Activated CD4-positive, alpha-beta T cell treated with anti-CD3 and anti-CD28 coated beads for 1 hour (primary cell): ENCODE results near the gene B3GNT5.
A peak's percentile ranks its signal among the peaks of the same experiment; 100 is the strongest.

Experiments used
- DNase-seq: peaks from one replicate; pipeline ENCODE4 v3.0.0-alpha.2; 2020

Gene B3GNT5

DNA sequence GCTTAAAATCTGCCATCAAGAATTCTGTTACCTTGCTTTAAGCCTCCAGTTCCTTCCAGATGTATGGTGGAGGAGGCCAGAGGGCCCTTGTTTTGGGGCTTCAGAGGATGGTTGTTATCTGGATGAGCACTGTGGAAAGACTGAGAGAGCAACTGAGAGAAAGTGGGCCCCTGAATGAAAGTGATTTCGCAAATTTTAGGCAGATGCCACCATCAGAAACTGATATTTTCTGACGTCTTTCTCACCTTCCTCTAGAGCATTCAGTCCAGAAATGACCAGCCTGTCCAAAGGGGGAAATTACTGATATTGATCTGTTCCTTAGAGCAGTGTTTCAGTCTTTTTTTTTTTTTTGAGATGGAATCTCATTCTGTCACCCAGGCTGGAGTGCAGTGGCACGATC is 13.4 kb downstream of the B3GNT5 start:
- no peak for DNase-seq

DNA sequence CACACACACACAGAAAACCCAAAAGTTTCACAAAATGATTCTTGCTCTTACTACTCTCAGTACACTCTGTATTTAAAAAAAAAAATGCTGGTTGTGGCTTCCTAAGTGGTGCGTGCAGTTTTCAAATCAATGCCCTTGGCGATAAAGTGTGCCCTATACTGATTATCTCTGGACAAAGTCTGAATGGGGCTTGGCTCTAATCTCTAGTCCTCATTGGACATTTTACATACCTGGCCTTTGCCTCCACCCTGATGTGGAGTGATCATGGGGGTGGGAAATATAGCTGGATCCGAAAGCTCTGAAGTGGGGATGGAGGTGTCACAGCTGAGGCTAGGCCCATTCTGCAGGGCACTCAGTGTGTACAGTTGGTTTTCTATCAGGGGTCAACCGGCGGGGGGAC is 14.1 kb downstream of the B3GNT5 start:
- DNase-seq, result no peak

DNA sequence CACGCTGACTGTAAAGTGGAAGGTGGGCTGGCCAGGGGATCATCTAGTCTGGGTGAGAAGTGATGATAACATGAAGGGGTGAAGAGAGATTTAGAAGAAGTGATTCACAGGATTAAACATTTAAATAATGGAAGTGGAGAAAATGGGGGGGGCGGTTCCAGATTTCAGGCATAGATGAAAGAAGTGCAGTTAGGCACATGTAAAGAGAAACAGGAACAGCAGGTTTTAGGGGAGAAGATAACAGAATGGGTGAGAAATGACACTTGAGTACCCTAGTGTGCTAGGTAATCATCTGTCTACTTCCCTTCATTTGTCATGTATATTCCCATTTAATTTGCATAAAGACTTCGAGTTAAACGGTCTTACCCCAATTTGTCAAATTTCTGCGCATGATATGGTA is 15.3 kb downstream of the B3GNT5 start:
- no peak for DNase-seq

DNA sequence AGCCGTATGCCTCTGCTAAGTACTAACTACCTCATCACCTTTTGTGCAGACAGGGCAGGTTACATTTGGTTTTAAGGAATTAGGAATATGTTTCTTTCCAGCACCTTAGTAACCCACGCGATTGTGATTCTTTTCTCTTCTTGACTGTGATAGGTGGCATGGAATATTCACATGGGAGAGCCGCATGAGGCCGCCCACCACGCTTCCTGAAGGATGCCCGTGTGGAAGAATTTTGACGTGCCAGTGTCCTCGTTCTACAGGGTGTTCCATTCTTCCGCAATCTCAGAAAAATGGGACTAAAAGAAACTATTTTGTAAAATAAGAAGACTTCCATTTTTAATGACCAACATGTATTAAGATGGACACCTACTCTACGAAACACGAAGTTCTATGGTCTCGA is 16.3 kb downstream of the B3GNT5 start:
- no peak for DNase-seq

DNA sequence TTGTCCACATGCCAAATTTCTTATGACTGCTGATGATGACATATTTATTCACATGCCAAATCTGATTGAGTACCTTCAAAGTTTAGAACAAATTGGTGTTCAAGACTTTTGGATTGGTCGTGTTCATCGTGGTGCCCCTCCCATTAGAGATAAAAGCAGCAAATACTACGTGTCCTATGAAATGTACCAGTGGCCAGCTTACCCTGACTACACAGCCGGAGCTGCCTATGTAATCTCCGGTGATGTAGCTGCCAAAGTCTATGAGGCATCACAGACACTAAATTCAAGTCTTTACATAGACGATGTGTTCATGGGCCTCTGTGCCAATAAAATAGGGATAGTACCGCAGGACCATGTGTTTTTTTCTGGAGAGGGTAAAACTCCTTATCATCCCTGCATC is 17.3 kb downstream of the B3GNT5 start:
- no peak for DNase-seq

DNA sequence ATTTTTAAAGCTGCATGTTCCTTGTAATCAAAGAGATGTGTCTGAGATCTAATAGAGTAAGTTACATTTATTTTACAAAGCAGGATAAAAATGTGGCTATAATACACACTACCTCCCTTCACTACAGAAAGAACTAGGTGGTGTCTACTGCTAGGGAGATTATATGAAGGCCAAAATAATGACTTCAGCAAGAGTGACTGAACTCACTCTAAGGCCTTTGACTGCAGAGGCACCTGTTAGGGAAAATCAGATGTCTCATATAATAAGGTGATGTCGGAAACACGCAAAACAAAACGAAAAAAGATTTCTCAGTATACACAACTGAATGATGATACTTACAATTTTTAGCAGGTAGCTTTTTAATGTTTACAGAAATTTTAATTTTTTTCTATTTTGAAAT is 19.1 kb downstream of the B3GNT5 start:
- DNase-seq, result no peak

DNA sequence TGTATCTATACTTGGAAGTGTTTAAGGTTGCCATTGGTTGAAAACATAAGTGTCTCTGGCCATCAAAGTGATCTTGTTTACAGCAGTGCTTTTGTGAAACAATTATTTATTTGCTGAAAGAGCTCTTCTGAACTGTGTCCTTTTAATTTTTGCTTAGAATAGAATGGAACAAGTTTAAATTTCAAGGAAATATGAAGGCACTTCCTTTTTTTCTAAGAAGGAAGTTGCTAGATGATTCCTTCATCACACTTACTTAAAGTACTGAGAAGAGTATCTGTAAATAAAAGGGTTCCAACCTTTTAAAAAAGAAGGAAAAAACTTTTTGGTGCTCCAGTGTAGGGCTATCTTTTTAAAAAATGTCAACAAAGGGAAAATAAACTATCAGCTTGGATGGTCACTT is 19.7 kb downstream of the B3GNT5 start:
- DNase-seq, result no peak

DNA sequence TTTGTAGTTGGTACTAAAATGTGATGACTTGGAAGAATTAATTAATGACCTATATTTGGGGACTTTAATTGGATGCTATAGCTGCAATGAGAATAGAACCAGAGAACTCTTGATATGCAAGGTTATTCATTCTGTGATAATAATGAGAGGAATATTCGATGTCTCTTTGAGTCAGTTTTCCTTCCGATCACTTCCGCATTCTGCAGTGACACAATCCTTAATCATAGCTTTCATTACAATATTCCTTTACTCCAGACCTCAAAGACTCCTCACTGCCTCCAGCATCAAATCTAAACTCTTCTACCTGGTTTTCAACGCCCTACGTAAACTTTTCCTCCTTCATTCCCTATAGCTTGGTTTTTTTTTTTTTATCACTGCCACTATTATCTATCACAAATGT is 21.6 kb downstream of the B3GNT5 start:
- DNase-seq, result no peak

DNA sequence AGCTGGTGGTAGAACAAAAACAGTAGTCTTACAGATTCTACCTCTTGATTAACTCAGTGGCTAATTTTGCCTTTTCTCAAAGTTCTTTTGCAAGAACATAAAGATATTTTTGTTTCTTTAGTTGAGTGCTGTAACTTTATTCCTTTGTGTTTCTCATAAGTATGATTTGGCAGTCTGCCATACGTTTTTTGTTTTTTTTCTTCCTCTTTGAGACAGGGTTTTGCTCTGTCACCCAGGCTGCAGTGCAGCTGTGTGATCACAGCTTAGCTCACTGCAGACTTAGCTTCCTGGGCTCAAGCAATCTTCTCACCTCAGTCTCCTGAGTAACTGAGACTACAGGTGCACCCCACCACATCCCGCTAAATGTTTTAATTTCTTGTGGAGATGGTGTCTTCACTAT is 22.4 kb downstream of the B3GNT5 start:
- DNase-seq, result no peak

DNA sequence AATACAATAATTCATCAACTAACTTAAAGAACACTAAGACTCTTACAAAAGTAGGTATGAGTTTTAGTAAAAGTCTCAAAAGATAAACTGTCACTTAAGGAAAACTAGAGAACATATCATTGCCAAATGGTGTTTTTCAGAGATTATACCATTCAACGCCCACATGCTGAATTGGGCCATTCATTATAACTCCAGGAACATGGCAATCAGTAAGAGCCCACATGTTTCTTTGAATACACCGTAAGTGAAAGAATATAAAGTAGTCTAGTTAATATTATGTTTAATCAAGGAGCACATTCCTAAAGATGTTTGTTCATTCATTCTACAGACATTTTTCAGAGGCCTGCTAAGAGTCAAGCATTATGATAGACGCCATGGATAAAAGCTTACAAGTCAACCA is 22.9 kb downstream of the B3GNT5 start:
- no peak for DNase-seq

DNA sequence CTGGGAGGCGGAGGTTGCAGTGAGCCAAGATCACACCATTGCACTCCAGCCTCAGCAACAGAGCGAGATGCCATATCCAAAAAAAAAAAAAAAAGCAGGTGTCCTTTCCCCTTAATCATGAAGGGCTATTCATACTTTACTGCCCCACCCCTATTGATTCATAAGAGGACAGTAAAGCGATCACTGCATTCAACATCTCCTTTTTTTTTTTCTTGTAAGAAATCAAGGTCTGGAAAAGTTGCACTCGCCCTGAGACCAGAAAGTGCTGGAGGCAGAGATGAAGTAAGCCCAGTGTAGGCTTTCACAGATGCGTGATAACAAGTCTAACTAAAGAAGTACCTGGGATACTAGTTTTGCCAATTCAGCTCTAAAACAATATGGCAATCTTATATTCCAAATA is 24.2 kb downstream of the B3GNT5 start:
- DNase-seq, result no peak

DNA sequence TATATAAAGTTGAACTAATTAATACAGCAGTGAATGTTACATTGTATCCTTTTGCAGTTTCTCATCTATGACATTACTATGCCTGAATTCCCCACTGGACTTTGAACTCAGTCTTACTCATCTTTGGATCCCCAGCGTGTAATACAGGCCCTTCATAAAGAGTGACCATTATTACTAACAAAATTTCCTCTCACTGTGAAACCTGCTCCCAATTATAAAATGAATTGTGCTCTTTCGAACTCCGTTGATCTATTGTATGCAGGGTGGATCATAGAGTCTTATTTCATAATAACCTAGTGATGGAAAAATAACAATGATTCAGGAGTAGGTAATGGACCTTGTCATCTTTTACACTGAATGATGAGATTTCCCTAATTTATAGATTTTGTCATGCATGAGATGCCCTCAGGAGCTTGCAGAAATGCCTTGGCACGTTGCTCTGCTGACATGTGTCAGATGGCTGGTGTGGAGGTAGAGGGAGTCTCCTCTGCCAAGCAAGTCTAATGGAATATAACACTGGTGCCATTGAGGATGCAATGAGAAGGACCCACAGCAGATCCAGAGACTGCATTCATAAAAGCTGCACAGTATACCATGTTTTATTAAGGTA is 25.5 kb downstream of the B3GNT5 start:
- no peak for DNase-seq

DNA sequence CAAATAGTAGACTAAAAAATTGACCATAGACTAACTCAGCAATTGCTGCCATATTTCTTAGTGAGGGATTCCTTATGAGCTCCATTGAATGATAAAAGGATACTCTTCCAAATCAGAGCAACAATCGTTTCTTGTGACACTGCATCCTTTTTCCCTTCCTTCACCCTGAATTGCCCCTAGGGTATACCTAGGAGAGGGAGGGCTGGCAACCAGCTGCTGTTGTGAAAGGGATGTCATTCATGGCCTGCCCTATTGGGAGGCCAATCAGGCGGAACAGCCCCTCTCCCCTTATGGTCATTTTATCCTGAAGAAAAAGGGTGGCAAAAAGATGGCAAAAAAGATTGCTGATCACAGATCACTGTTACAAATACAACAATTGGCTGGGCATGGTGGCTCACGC is 26.3 kb downstream of the B3GNT5 start:
- DNase-seq, result no peak

DNA sequence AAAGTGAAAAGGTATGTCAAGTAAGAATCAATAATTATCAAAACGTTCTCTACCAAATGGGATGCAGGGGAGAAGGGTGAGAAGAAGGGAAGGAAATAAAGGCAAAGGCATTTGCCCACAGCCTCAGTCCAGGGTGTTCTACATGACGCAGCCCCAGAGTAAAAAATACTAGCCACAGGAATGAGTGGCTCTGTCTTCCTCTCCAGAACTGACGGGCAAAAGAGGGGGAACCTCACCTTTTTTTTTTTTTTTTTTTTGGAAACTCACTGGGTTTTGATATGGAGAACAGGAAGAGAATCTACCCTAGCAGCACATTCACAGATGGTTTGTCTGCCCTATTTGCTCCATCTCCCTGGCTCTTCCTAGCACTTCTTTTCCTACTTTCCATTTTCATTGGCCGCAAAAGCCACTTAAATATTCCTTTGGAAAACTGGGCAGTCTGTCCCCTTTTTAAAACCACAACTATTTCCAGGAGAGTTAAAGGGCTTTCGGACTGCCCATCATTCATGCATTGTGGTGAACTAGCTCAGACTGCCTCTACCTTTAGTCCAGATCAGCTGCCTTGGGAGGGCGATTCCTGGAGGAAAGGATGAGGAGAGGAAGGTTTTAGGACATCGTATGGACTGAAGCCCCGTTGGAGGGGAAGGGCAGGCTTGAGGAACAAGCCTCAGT is 28.2 kb downstream of the B3GNT5 start:
- DNase-seq, result no peak

DNA sequence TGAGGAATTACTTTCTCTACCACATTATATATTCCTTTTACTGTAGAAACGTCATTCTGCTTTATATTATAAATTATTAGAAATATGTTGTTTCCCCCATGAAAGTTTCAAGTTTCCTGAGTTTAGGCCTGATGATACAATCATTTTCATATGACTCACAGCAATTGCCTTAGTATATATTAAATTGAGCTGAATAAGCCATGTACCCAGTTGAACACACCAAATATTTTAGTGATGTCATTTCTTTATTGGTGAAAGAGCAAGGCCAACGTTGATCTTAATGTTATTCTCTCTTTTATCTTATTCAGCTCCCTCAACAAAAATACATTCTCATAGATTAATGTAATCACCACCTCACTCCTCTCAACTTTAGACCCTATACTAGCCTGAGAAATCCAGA is 30.8 kb downstream of the B3GNT5 start:
- DNase-seq, result no peak

DNA sequence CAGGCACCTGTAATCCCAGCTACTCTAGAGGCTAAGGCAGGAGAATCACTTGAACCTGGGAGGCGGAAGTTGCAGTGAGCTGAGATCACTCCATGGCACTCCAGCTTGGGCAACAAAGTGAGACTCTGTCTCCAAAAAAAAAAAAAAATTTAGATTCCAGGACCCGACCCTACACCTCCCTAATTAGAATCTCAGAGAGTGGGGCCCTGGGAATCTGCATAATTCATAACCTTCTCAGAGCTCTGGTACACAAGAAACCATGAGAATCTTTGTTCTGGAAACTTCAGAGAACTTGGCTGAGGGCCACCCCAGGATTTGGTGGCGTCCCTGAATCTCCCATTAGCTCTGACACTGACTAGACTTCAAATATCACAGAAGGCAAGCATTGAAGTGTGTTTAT is 31.5 kb downstream of the B3GNT5 start:
- DNase-seq, result no peak

DNA sequence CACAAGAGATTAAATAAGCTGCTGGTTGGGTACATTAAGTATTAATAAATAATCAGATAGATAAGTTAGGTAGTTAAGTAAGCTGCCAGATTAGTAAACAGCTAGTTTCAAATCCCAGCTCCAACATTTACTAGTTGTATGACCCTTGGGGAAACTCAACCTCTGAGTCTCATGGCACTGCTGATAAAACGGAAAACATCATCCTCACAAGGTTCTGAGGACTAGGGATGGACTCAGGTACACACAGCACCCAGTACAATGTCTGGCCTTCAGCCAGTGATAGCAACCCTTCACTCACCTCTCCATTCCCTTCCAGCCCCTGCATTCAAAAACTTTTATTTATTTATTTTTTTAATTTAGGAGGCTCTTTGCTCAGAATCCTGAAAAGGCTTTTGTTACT is 32.3 kb downstream of the B3GNT5 start:
- no peak for DNase-seq

DNA sequence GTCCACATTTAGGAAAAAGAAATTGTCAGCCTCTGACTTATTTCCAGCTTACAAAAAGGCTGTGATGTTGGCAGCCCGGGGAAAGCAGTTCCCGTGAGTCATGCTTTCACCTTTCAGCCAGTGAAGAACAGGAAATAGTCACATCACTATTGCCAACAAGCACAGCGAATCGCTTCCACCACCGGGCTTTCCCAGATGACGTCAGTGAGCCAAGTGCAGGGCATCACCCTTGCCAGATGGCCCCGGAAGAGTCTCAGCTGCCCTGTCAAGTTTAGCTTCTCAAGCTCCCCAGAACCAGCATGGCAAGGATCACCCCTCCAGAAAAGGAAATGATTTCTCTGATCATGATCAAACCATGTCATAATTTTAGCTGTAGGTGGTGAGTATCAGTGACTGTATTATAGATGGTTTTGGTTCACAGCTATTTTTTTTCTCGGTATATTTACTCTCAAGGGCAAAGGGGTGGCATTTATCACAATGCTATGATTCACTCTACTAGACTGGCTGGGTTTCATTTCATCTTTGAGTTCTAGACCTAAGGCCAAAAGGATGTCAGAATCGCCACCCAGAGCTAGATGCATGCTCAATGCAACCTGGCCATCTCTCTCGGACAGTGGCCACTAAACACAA is 32.9 kb downstream of the B3GNT5 start:
- peak; percentile 89 for DNase-seq

DNA sequence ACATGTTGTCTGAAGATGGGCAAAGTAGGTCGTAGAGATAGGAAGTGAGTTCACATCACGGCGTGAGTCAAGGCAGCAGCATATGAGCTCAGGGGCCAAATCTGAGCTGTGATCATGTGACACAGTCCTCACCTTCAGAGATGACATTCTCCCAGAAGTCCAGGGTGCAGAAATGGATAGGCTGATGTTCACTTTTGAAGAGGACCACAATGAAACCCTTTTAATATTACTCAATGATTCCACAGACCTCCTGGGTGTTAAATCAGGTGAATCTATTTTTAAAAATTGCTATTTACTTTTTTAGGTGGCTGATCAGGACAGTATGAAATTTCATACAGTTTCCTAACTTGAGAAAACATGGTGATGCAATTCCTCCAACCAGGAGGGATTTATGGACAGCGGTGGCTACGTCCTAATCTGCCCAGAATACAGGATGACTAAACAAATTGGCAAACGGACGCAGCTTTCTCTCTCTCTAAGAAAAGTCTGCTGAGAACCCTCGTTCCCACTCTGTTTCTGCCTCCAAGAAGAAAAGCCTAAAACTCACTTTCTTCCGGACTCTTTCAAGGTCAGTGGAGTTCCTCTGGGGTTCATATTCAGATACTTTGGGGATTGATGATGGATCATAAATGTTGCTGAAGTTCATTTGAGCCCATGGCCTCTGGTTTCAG is 34.4 kb downstream of the B3GNT5 start:
- DNase-seq, result no peak

DNA sequence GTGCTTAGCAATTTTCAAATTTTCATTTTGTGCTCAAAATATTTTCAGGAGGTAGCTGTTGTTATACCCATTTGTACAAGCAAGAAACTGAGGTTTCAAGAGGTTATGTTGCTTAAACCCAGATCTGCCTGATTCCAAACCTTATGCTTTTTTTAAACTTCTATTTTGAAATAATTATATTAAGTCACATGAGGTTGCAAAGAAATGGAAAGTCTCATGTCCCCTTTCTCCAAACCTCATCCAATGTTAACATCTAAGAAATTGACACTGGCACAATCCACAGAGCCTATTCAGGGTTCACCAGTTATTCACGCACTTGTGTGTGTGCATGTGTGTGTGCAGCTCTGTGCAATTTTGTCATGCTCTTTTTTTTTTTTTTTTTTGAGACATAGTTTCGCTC is 35.1 kb downstream of the B3GNT5 start:
- DNase-seq, result no peak

DNA sequence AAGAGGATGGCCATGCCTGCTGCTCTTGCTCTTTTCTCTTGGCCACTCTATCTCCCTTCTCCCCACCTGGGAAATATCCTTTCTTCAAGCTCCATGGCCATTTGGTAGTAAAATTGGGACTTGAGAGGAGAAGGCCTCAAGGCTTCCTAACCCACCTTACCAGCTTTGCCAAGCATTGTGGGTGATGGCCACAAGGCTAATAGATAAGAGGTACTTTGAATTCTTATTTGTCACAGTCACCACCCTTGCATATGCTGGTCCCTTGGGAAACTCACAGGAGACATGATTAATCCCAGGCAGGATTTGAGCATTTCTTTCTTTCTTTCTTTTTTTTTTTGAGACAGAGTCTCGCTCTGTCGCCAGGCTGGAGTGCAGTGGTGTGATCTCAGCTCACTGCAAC is 37.2 kb downstream of the B3GNT5 start:
- no peak for DNase-seq

DNA sequence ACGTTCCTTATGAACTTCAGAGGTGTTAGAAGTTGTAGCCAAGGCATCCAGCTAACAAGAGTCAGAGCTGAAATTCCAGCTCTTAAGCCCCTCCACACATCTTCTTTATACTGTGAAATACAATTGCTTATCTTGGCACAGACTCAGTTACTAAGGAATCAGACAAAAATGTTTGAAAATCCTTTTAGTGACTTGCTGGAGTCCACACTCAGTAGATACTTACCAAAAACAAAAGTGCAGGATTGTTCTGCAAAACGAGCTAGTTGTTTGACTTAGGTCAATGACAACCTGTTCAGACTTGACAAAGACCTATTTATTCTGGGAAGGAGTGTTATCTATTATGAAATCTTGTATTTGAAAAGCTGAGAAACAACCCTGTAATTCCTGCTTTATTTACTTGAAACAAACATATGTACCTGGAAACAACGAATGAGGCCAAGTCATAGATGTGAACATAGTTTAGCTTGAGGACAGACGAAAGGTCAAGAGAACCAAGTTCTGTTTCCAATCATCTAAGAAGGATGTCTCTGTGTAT is 38.5 kb downstream of the B3GNT5 start:
- DNase-seq, result no peak

DNA sequence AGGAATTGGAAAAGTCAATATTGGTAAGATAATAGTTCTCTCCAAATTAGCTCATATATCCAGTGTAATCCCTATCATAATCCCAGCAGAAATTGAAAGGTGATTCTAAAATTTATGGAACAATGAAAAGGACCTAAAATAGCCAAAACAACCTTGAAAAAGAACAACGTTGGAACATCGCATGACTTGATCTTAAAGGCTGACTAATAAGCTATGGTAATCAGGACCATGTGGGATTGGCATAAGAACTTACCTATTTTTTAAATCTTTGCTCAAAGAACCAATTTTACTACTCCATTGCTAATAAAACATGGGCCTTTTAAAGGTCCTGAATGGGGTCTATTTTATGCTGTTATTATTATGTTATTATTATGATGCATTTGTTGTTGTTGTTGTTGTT is 40.9 kb downstream of the B3GNT5 start:
- no peak for DNase-seq

DNA sequence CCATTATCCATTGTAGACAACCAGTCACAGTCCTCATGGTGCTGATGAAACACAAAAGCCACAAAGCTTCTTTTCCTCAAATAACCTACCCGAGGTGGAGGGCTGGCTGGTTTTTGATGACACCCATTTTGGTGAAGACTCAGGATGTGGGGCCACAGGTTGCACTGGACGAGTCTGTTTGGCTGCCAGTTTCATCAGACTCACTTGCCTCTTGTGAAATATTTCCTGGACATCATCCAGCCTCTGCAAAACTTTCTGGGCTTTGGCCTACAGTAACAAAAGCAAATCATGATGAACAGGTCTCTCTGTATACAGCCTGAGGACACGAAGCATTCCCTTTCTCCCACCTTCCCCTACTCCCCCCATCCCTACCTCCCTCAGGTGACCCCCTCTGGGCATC is 42.2 kb downstream of the B3GNT5 start:
- DNase-seq, result no peak
